Erythroblast (primary cell): ENCODE data around the gene POC1B.

Source experiments
- GATA1 ChIP-seq: IDR thresholded peaks from 2 replicates; pipeline ENCODE4 v1.6.1; 2011; ENCODE audit warnings: low read depth, mild to moderate bottlenecking, control low read depth, low read length, moderate library complexity
- POLR2A ChIP-seq: IDR thresholded peaks from 2 replicates; pipeline ENCODE4 v1.6.1; 2011; ENCODE audit warnings: mild to moderate bottlenecking, low read length

GRCh38 chr12:89544681-89545184, 18.9 kb upstream of the POC1B start:
- TF ChIP-seq POLR2A (no peak), GATA1 (no peak)
